Measurements from ENCODE around the gene FNDC3B. TPM values are rescaled to one million over a fixed set of nuclear protein-coding genes. Genes with fewer than 3 reads are reported as not detected.

FNDC3B gene
- total RNA-seq, 4 donors from 2014 or later = 131 to 179 (median 170) TPM

DNA sequence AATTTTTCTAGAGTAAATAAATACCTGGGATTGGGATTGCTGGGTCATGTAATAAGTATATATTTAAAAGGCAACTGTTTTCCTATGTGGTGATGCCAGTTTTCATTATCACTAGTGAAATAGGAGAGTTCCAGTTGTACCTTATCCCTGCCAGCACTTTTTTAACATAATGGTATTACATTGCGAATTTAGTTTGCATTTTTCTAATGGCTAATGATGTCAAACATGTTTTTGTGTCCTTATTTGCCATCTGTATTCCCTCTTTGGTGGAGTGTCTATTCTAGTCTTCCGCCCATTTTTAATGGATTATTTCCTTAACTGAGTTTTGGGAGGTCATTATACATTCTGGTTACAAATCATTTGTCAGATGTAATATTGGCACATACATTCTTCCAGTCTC lies 320.6 kb downstream of the FNDC3B start:
- TF ChIP-seq, protein P1, sequence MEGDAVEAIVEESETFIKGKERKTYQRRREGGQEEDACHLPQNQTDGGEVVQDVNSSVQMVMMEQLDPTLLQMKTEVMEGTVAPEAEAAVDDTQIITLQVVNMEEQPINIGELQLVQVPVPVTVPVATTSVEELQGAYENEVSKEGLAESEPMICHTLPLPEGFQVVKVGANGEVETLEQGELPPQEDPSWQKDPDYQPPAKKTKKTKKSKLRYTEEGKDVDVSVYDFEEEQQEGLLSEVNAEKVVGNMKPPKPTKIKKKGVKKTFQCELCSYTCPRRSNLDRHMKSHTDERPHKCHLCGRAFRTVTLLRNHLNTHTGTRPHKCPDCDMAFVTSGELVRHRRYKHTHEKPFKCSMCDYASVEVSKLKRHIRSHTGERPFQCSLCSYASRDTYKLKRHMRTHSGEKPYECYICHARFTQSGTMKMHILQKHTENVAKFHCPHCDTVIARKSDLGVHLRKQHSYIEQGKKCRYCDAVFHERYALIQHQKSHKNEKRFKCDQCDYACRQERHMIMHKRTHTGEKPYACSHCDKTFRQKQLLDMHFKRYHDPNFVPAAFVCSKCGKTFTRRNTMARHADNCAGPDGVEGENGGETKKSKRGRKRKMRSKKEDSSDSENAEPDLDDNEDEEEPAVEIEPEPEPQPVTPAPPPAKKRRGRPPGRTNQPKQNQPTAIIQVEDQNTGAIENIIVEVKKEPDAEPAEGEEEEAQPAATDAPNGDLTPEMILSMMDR (IDR thresholded peaks at IDR 0.05; ENCODE audit: low read depth) = no peak

DNA sequence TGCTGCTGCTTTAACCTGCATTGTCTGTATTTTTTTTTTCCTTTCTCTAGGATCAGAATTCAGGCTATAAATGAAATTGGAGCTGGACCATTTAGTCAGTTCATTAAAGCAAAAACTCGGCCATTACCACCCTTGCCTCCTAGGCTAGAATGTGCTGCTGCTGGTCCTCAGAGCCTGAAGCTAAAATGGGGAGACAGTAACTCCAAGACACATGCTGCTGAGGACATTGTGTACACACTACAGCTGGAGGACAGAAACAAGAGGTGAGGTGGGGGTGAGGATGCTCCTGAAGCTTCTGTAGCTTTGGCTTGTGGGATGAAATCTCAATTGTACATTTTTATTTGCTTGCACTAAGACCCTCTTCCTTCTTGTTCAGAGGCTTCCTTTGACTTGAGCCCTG lies 323.2 kb downstream of the FNDC3B start:
- TF ChIP-seq, protein P1 (IDR thresholded peaks at IDR 0.05; ENCODE audit: low read depth) = no peak

DNA sequence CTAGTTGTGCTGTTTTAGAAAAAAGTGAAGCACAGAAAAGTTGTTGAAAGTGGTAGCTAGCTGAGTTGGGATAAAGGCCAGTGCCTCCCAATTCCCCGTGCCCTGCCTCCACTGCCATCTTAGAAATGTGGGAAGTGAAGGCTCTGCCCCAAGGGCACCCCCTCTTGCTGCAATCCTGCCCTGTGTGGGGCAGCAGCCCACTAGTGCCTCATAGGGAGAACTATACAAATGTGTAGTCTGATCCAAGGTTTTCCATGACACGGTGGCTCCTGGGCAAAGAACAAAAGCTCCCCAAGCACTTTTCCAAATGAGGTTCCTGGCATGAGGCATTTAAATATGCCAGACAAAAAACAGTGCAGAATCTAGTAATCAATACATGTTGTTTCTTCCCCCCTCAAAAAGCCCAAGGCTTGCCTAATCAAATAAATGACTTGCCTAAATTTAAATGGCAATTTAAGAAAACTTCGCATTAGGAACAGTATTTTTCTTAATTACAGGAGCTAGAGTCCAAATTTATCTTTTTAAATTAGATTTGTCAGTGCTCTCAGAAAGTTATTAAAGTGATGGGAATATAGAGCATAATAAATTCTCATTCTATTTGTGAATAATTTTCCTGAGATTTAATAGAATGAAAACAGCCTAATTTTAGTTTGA lies 325.1 kb downstream of the FNDC3B start:
- TF ChIP-seq, protein P1 (IDR thresholded peaks at IDR 0.05; ENCODE audit: low read depth) = no peak

DNA sequence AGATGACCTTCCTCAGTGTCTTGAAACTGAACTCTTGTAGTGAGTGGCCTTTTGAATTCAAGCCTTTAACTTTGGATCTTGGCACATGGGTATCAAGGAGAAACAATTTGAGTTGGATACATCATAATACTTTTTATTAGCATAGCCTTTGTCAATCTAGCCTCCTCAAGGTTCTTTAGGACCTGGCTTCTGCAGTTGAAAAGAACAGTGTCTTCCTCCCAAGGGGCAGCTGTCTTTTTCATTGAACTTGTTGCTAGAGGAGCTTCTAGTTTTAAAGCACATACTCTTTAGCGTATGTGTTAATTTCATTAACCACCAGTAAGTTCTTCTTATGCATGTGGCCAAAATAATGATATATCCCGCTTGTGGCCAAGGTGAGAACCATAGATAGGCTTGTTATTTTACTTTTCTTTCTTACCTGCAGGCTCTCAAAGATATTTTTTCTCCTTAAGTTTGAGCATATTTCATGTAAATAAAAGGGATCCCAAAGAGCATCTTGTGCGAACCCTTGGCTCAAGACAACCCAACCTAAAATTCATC lies 325.7 kb downstream of the FNDC3B start:
- TF ChIP-seq, protein P1 (IDR thresholded peaks at IDR 0.05; ENCODE audit: low read depth) = no peak

DNA sequence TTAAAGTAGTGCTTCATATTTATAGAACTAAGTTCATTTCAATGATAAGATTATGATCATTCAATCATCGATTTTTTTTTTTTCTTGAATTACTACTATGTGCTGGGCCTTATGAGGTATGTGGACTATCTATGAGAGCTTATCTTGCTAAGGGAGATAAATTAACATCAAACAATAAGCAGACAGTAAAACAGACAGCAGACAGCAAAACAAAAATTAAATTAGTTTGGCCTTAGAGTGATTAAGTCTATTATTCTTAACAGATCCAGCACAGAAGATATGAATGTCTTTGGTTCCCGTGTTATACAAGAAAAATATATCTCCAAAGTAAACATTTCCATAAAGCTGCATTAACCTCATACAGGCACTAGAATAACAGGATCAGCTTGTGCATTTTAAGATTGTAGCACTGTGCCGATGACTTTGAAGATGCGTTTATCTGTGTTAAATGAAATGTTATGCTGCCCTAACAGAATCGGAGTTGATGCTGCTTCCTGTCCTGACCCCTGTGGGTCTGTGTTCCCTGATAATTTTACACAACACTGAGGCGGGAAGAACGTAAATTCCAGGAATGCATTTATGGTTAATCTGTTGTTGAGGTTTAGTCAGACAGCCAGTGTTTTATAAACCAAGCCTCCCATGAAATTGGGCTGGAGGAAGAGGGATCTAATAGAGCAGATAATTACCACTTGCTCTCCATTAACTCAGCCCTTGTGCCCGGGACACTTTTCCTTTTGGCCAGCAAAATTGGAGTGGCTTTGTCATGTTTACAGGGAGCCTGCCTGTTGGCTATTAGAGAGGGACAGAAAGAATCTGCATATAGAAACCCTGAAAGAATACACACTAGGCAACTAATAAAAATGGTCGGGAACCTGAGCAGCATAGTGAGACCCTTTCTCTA lies 328.1 kb downstream of the FNDC3B start:
- TF ChIP-seq, protein P1 (IDR thresholded peaks at IDR 0.05; ENCODE audit: low read depth) = no peak

DNA sequence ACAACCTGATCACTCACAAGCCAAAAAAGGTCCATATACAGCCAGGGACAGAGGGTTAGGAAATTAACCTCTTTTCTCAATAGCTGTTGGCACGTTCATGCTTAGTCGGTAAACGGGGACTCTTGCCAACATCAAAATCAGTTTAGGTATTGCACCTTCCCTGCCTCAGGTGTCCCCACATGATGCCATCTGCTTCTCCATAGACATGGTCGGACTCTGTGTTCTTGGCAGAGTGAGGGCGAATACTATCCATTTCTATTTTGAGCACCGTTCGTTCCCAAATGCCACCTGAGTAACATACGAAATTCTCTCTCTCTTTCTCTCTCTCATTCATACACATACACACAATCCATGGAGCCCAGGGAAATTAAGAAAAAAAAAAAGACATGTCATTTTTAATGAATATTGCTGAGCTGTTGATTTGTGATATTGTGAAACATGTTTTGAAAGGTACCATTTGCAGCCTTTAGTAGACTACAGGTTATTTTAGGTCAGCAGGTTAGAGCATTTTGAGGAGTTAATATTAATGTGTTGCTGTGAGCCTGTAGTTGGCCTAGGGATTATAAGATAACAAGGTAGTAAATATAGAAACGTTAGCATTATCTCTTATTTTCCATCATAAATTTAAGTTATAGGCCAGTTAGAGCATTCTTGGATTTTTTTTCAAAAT lies 330.3 kb downstream of the FNDC3B start:
- TF ChIP-seq, protein P1 (IDR thresholded peaks at IDR 0.05; ENCODE audit: low read depth) = no peak
